ENCODE data around the gene FN1. TPM values are rescaled to one million over a fixed set of nuclear protein-coding genes. Genes with fewer than 3 reads are reported as not detected.

FN1 gene
- total RNA-seq, 1 experiment from 2014 or later: 1,570 TPM

DNA sequence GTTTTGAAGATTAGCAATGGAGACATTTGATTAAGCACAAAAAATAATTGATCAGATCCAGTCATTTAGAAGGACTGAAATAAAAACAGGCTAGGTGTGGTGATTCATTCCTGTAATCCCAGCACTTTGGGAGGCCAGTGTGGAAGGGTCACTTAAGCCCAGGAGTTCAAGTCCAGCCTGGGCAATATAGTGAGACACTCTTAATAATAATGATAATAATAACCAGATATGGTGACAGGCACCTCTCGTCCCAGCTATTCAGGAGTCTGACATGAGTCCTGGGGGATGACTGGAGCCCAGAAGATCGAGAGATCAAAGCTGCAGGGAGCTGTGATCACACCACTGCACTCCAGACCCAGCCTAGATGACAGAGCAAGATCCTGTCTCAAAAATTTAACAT, 3.5 kb upstream of the FN1 start:
- no peak for TF ChIP-seq EZH2 (IDR thresholded peaks at IDR 0.05; ENCODE audit: borderline replicate concordance, low read depth, low read length, poor library complexity, severe bottlenecking)
- TF ChIP-seq, protein P1, sequence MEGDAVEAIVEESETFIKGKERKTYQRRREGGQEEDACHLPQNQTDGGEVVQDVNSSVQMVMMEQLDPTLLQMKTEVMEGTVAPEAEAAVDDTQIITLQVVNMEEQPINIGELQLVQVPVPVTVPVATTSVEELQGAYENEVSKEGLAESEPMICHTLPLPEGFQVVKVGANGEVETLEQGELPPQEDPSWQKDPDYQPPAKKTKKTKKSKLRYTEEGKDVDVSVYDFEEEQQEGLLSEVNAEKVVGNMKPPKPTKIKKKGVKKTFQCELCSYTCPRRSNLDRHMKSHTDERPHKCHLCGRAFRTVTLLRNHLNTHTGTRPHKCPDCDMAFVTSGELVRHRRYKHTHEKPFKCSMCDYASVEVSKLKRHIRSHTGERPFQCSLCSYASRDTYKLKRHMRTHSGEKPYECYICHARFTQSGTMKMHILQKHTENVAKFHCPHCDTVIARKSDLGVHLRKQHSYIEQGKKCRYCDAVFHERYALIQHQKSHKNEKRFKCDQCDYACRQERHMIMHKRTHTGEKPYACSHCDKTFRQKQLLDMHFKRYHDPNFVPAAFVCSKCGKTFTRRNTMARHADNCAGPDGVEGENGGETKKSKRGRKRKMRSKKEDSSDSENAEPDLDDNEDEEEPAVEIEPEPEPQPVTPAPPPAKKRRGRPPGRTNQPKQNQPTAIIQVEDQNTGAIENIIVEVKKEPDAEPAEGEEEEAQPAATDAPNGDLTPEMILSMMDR (conservative IDR thresholded peaks at IDR 0.05; ENCODE audit: low read depth, low read length): no peak
- H3K36me3 ChIP-seq (ENCODE audit: insufficient read depth, low read length, poor library complexity, severe bottlenecking): peaks cover 7% of the 10 kb centered on the region
- no peaks in the 10 kb centered on the region for H3K9me3 ChIP-seq (ENCODE audit: low read depth, low read length, poor library complexity, severe bottlenecking)
- ChIA-PET CTCF (no interaction called here), POLR2A (ENCODE audit: low non-redundant PET) (no interaction called here)
- H3K4me3 ChIP-seq (ENCODE audit: low read depth, low read length, poor library complexity, severe bottlenecking): no peak overlapping the region
- no peak for DNase-seq (ENCODE audit: low spot score)
- BruUV-seq (replicated peaks): no TSS peak
- no peak overlapping the region for H3K27ac ChIP-seq (ENCODE audit: low read depth, low read length, poor library complexity, severe bottlenecking)
- H3K4me1 ChIP-seq (ENCODE audit: insufficient read depth, low read length, poor library complexity, severe bottlenecking): peaks cover 23% of the 10 kb centered on the region
- intact Hi-C loops (cut with micrococcal nuclease; ENCODE audit: unreplicated experiment): loop anchor here (5.0 kb wide), 1 partner anchor 348 kb away; no protein-coding TSS in a partner anchor
- no peaks in the 10 kb centered on the region for H3K27me3 ChIP-seq (replicated peaks; ENCODE audit: insufficient read depth, low read depth, low read length, poor library complexity)

DNA sequence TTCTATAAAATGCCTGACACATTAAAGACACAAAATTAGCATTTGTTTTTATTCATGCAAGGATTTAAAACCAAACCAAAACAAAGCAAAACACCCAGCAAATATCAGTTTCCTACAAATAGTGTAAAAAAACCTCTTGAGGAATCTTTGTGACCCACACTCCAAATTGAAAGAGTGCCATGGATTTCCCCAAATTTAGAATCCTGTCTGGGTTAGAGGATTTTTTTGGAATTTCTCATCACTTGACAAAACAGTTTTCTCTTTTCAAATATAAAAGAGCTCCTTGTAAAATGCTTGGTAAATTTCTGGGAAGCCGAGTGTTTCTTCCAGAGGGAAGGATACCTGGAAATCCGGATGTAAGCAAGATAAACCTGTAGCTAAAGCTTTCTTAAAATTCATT, 1.7 kb upstream of the FN1 start:
- Histone ChIP-seq H3K36me3 (ENCODE audit: insufficient read depth, low read length, poor library complexity, severe bottlenecking) (peaks cover 22% of the 10 kb centered on the region), H3K9me3 (ENCODE audit: low read depth, low read length, poor library complexity, severe bottlenecking) (no peaks in the 10 kb centered on the region), H3K4me1 (ENCODE audit: insufficient read depth, low read length, poor library complexity, severe bottlenecking) (peaks cover 23% of the 10 kb centered on the region), H3K27ac (ENCODE audit: low read depth, low read length, poor library complexity, severe bottlenecking) (peak overlapping the region; percentile 96), H3K27me3 (replicated peaks; ENCODE audit: insufficient read depth, low read depth, low read length, poor library complexity) (no peaks in the 10 kb centered on the region), H3K4me3 (ENCODE audit: low read depth, low read length, poor library complexity, severe bottlenecking) (peak overlapping the region; percentile 88)
- ChIA-PET CTCF (no interaction called here), POLR2A (ENCODE audit: low non-redundant PET) (no interaction called here)
- BruUV-seq (replicated peaks): no TSS peak
- intact Hi-C loops (cut with micrococcal nuclease; ENCODE audit: unreplicated experiment): loop anchor here (5.0 kb wide), 1 partner anchor 350 kb away; no protein-coding TSS in a partner anchor
- no peak for DNase-seq (ENCODE audit: low spot score)
- TF ChIP-seq, protein P1 (conservative IDR thresholded peaks at IDR 0.05; ENCODE audit: low read depth, low read length): no peak
- no peak for TF ChIP-seq EZH2 (IDR thresholded peaks at IDR 0.05; ENCODE audit: borderline replicate concordance, low read depth, low read length, poor library complexity, severe bottlenecking)

DNA sequence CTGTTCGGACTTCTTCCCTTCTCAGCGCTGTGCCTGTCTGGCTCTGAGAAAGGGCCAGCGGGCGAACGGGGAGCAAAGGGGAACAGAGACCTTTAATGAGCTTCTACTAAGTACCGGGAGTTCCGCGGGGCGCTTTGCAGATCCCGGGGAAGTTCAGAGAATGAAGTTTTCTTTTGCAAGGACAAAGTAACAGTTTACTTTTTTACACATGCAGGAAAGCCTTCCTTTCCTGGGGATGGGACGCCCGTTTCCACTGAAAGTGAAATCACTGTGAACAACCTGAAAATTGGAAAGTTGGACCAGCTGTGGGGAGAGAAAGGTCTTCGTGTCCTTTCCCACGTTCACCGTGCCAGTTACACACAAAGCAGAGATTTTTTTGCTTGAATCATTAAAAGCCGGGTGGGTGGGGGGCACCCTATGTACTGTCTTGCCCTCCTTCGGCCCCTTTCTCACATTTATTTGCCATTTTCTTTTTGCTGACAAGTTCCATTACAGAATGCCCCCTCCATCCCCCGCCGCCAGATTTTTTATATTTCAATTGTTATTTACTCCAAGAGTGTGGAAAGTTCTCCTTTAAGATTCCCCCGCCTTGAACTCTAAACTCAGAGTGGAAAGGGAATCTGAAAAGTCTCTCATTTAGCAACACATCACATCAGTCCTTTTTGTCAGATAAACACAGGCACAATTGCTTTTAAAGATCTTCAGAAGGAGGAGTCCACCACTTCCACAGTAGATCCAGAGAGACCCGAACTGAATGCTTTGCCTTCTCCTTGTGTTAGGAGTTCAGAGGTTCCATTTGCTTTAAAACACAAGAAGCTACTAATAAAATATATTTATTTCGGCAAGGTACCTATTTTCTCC, 1.1 kb upstream of the FN1 start:
- ChIA-PET CTCF (no interaction called here), POLR2A (ENCODE audit: low non-redundant PET) (interaction anchor here (0.5 to 0.8 kb wide), 4 partner anchors 16 to 335 kb away, joined by 3 to 19 read pairs (median 8); no protein-coding TSS in a partner anchor)
- Histone ChIP-seq H3K27ac (ENCODE audit: low read depth, low read length, poor library complexity, severe bottlenecking) (peak overlapping the region; percentile 96), H3K4me3 (ENCODE audit: low read depth, low read length, poor library complexity, severe bottlenecking) (peak overlapping the region; percentile 88), H3K4me1 (ENCODE audit: insufficient read depth, low read length, poor library complexity, severe bottlenecking) (peaks cover 26% of the 10 kb centered on the region), H3K9me3 (ENCODE audit: low read depth, low read length, poor library complexity, severe bottlenecking) (no peaks in the 10 kb centered on the region), H3K36me3 (ENCODE audit: insufficient read depth, low read length, poor library complexity, severe bottlenecking) (peaks cover 28% of the 10 kb centered on the region), H3K27me3 (replicated peaks; ENCODE audit: insufficient read depth, low read depth, low read length, poor library complexity) (no peaks in the 10 kb centered on the region)
- BruUV-seq (replicated peaks): TSS peak; percentile 86
- intact Hi-C loops (cut with micrococcal nuclease; ENCODE audit: unreplicated experiment): loop anchor here (1.0 to 5.0 kb wide), 2 partner anchors 350 to 483 kb away; no protein-coding TSS in a partner anchor
- no peak for TF ChIP-seq EZH2 (IDR thresholded peaks at IDR 0.05; ENCODE audit: borderline replicate concordance, low read depth, low read length, poor library complexity, severe bottlenecking)
- TF ChIP-seq, protein P1 (conservative IDR thresholded peaks at IDR 0.05; ENCODE audit: low read depth, low read length): no peak
- no peak for DNase-seq (ENCODE audit: low spot score)
